GM12873 (cell line): ENCODE results near the gene POLR3A.

Experiments
- TF ChIP-seq, protein P1 (sequence below): IDR thresholded peaks from 2 replicates; pipeline ENCODE4 v1.5.1; 2012; ENCODE audit warnings: low read depth, mild to moderate bottlenecking, moderate library complexity, low read length, control low read depth; ENCODE audit not compliant: insufficient read depth; ENCODE audit errors: missing control alignments

The POLR3A gene

DNA sequence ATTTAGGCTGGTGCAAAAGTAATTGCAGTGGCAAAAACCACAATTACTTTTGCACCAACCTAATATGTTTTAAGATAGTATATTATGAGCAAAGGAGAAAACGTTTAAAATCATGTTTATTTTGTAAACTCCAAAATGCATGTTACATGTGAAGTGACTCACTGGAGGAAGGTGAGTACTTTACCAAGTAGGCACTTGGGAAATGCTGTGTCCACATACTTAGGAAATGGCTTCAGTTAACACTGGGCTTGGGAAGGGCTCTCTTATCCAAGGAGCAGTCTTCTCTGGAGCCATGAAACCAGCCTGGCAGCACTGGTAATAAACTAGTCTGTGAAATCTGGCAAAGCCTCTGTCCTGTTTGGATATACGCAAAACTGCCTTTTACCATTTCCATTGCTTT lies 8.8 kb upstream of the POLR3A start:
- TF ChIP-seq, protein P1, sequence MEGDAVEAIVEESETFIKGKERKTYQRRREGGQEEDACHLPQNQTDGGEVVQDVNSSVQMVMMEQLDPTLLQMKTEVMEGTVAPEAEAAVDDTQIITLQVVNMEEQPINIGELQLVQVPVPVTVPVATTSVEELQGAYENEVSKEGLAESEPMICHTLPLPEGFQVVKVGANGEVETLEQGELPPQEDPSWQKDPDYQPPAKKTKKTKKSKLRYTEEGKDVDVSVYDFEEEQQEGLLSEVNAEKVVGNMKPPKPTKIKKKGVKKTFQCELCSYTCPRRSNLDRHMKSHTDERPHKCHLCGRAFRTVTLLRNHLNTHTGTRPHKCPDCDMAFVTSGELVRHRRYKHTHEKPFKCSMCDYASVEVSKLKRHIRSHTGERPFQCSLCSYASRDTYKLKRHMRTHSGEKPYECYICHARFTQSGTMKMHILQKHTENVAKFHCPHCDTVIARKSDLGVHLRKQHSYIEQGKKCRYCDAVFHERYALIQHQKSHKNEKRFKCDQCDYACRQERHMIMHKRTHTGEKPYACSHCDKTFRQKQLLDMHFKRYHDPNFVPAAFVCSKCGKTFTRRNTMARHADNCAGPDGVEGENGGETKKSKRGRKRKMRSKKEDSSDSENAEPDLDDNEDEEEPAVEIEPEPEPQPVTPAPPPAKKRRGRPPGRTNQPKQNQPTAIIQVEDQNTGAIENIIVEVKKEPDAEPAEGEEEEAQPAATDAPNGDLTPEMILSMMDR, result no peak

DNA sequence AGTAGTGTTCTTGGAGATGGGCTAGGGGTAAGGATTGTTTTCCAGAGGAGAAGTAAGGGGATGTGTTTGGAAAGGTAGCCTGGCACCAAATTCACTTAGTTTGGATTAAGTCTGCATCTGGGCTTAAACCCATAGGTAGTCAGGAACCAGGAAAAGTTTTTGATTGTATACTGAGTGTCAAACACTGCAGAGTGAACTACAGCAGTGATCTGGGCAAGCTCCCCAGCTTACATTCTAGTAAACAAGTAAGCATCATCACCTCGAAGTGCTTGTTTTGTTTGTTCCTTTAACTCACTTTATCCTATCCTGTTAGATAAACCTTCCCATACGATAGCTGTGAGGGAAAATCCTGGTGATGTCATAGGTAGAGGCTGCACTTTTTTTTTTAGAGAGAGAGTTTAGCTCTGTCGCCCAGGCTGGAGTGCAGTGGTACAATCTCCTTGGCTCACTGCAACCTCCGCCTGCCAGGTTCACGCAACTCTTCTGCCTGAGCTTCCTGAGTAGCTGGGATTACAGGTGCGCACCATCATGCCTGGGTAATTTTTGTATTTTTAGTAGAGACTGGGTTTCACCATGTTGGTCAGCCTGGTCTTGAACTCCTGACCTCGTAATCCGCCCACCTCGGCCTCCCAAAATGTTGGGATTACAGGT lies 6.7 kb upstream of the POLR3A start:
- TF ChIP-seq, protein P1, result no peak

DNA sequence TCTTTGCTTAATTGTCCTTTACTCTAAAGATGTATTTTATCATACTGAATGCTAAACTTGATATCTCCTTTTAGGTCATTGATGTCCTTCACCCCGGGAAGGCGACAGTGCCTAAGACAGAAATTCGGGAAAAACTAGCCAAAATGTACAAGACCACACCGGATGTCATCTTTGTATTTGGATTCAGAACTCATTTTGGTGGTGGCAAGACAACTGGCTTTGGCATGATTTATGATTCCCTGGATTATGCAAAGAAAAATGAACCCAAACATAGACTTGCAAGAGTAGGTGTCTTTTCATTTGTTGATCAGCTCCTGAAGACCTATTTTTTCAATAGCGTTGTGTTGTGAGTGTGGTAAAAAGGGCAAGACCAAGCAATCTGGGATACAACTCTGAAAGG lies 6.1 kb upstream of the POLR3A start:
- TF ChIP-seq, protein P1, result no peak

DNA sequence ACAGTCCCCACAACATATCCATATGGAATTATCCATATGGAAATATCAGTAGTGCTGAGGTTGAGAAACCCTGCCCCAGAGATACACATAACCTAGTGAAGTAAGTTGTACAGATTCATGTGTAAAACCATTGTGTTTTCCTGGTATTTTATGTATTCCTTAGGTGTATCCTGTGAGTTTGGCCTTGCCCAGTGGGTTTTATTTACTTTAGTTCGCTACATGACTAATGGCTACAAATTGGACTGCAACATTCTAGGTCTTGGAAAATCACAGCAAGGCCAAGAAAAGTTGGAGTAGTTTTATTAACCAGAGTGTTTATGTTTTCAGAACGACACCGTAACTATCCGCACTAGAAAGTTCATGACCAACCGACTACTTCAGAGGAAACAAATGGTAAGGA lies 5.7 kb upstream of the POLR3A start:
- TF ChIP-seq, protein P1, result no peak

DNA sequence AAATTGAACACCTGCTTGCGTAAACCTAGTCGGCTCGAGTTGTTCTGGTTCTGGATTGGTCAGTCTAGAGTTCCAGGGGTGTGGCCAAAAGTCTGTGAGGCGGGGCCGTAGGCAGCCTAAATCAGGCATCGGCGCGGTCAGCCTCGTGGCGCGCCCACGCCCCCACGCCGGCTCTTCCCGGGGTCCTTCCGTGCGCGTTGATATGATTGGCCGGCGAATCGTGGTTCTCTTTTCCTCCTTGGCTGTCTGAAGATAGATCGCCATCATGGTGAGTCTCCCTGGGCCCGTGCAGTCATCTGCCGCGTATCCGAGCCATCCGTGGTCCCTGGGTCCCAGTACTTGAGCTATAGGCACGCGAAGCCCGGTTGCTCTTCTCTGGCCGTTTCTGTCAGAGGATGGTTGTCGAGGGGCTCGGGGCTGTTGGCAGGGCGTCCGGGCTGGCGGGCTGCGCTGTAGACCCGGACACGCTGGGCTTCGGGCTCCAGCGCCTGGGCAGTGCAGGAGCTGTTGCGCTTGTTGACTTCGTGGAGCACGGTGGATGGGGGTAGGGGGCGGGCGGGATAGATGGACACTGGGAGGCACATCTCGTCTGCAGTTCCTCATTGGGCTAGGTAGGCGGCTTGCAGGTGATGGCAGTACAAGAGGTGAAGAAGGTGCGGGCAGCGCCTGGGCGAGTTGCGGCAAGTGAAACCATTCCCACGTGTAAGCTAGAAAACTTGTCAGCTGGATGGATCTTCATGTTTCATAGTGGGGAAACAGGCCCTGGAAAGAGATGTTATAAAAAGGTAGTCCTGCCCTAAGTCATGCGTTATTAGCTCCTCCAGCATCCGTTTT lies 4.5 kb upstream of the POLR3A start, which contains the start of gene RPS24:
Gene RPS24, plus strand, starts transcription at position 227 of the 834 bp plus-strand sequence. Its CDS starts 39 bp downstream, at position 266.
- TF ChIP-seq, protein P1, result no peak

DNA sequence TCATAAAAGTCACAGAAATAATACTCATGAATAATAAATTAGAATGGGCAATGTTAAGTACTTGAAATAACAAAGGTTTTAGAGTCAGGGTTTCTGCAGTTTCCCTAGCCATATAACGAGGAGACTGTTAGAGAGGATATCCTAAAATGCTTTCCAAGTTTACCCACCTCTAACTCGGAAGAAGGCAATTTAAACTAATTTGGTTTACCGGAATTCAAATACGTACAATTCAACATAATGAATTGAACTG lies 4.0 kb upstream of the POLR3A start:
- TF ChIP-seq, protein P1, result no peak

DNA sequence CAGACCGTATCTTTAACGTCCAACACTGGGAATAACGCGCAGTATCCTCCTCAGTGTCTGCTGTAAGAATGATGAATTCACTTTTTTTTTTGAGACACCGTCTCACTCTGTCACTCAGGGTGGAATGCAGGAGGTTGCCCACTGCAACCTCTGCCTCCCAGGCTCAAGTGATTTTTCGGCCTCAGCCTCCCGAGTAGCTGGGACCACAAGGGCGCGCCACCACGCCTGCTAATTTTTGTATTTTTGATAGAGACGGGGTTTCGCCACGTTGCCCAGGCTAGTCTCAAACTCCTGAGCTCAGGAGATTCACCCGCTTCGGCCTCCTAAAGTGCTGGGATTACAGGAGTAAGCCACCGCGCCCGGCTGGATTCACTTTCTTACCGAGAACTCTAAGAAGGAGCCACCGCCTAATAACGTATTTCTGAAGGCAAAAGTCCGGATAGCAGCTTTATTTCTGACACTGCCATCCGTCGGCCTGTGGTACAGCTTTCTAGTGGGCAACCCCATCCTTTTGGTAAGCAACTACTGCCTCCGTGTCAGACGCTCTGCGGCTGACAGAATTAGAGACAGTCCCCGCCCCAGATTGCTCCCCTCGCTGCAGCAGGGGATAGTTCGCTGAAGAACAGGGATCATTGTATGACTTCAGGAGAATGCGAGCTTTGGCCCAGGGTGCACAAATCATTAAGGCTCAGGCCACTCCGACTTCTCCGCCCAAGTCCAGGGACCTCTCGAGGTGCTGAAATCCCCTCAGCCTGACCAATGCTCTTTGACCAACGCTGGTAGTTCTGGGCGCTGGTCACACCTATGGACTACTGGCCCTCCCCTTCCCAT lies 662 bp downstream of the POLR3A start:
- TF ChIP-seq, protein P1, result no peak
